ENCODE measurements around the gene SLC2A2. TPM values are rescaled to one million over a fixed set of nuclear protein-coding genes. Genes with fewer than 3 reads are reported as not detected.

The SLC2A2 gene
- 10 to 100 TPM; 11.0 to 20.9 (median 18.9) TPM for polyA plus RNA-seq (ENCODE audit: insufficient read length in 3 of 3)
- long read RNA-seq, donor 1, partial matches to known transcripts: 0 of 4 reads
- long read RNA-seq, donor 1, other reads (novel, unspliced or antisense): 0 of 4 reads
- long read RNA-seq, donor 2, partial matches to known transcripts: 0 of 1 reads
- long read RNA-seq, donor 2, other reads (novel, unspliced or antisense): 0 of 1 reads
- long read RNA-seq, donor 3, partial matches to known transcripts: 5 of 6 reads
- long read RNA-seq, donor 3, other reads (novel, unspliced or antisense): 0 of 6 reads
- long read RNA-seq, donor 4, partial matches to known transcripts: 0 of 1 reads
- long read RNA-seq, donor 4, other reads (novel, unspliced or antisense): 0 of 1 reads
- long read RNA-seq, donor 5, partial matches to known transcripts: 0 of 1 reads
- long read RNA-seq, donor 5, other reads (novel, unspliced or antisense): 0 of 1 reads
- long read RNA-seq, donor 6, partial matches to known transcripts: 8 of 11 reads
- long read RNA-seq, donor 6, other reads (novel, unspliced or antisense): 0 of 11 reads
- long read RNA-seq, donor 7, partial matches to known transcripts: 0 of 4 reads
- long read RNA-seq, donor 7, other reads (novel, unspliced or antisense): 0 of 4 reads
- long read RNA-seq, donor 8: 0 reads
- long read RNA-seq, donor 9, transcript SLC2A2-201 (11 exons, 3,210 nt): major isoform, 5 of 10 reads
- long read RNA-seq, donor 9, partial matches to known transcripts: 5 of 10 reads
- long read RNA-seq, donor 9, other reads (novel, unspliced or antisense): 0 of 10 reads
- long read RNA-seq, donor 10, partial matches to known transcripts: 0 of 2 reads
- long read RNA-seq, donor 10, other reads (novel, unspliced or antisense): 0 of 2 reads
- long read RNA-seq, donor 11, partial matches to known transcripts: 0 of 1 reads
- long read RNA-seq, donor 11, other reads (novel, unspliced or antisense): 0 of 1 reads
- long read RNA-seq, donor 12, partial matches to known transcripts: 0 of 2 reads
- long read RNA-seq, donor 12, other reads (novel, unspliced or antisense): 0 of 2 reads
- long read RNA-seq, donor 13: 0 reads
- long read RNA-seq, donor 14: 0 reads
- long read RNA-seq, donor 15, transcript SLC2A2-201 (11 exons, 3,210 nt): major isoform, 8 of 27 reads
- long read RNA-seq, donor 15, partial matches to known transcripts: 18 of 27 reads
- long read RNA-seq, donor 15, other reads (novel, unspliced or antisense): 0 of 27 reads
- long read RNA-seq, donor 16, partial matches to known transcripts: 0 of 1 reads
- long read RNA-seq, donor 16, other reads (novel, unspliced or antisense): 0 of 1 reads

DNA sequence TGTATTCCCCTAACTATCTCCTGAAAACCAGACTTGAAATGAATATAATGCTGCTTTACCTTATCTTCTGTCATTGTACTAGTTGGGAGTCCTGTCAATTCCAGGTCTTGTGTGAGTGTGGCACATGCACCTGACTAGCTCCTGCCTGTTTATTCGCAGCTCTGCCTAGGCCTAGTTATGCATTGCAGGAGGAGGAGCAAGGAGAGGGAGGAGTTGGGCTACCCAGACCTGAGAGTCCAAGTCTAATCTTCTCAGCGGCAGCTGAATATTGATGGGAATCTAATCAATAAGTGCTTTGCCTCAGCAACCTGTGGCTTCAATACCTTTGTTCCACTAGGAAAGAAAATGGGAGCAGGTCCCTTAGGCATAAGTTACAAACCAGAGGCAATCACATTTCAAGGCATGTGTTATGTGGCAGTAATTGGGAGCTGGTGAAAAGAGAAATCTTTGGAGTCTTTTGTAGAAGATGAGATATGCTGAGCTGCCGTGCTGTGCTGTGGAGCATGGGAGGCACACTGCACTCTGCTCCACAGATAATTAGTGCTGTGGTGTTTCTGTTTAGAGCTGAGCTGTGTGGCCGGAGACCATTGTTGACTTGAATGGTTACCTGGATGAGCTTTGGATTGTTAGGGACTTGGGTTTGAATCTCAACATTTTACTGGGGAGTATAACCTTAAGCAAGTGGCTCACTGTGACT lies at the start of gene SLC2A2:
Gene SLC2A2 (minus strand): TSS at position 124 of the 697 bp plus-strand sequence. CDS start 50 bp downstream, at position 74.
- DNase-seq: no peak

DNA sequence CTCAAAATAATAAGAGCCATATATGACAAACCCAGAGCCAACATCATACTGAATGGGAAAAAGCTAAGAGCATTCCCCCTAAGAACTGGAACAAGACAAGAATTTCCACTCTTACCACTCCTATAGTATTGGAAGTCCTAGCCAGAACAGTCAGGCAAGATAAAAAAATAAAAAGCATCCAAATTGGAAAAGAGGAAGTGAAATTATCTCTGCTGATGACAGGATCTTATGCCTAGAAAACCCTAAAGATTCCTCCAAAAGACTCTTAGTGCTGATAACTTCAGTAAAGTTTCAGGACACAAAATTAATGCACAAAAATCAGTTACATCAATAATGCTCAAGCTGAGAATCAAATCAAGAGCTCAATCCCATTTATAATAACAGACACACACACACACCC lies 45.9 kb upstream of the SLC2A2 start:
- DNase-seq: no peak

DNA sequence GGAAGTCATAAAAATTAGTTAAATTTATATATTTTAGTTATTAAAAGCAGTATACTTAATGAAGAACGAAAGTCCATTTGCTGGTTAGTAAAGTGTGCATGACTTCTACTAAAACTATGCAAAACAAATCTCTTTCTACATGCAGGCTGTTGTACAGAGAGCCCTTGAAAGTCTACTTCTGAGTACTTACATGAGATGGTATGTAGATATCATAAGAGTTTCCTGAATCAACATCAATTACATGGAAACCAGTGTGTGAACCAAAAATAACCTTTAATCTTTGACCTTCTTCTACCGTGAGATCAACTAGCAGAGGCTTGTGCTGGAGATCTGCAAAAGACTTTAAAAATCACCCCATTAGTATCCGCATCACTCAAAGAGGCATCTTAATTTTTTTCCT lies 42.1 kb upstream of the SLC2A2 start:
- no peak for DNase-seq

DNA sequence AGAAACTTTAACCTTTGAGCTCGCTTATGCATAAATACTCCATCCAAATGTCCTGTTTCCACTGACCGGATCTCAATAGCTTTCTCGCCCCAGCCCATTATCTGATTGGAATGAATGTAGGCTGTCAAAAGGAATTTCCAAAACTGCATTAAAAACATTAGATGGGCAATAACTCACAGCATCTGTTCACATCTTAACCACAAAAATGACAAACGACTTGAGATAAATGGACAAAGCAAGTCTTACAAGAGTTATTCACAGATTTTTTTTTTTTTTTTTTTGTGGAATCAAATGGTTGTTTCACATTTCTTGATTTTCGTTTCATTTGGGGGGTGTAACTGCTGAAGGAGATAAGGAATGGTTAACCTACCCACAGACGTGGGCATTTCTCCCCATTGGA lies 39.7 kb upstream of the SLC2A2 start:
- DNase-seq: no peak

DNA sequence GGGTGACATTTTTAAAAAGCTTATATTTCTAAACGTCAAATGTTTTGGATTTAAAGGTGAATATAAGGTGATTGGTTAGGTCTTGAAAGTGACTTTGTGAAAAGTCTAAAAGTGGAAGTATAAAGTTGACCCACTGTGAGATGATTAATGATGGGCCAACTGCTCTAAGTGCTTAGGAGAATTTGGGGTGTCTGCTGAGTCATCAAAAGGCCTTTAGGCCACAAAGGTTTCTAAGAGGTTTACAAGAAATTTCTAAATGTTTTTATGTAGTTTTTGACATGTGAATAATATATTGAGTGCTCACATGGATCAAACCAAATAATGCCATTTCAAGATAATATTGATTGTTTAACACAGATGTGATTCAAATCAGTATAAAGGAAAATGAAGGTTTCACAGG lies 39.2 kb upstream of the SLC2A2 start:
- no peak for DNase-seq

DNA sequence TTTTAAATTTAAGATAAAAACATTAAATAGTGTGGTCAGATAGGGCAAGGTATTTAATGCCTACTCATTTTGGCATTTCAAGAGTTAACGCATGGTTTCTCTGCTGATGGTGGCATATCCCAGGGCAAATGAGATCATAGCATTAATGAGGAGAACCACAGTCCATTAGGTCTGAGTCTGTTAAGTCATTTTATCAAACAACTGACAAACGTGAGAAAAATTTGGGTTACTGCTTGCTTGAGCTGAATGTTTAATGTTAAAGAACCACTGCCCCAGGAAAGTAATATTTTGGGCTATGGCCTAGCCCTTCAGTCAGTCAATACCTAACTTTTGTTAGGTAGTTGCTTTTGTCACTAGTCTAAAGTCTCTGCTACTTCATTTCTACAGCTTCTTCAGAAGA lies 37.9 kb upstream of the SLC2A2 start:
- DNase-seq: no peak

DNA sequence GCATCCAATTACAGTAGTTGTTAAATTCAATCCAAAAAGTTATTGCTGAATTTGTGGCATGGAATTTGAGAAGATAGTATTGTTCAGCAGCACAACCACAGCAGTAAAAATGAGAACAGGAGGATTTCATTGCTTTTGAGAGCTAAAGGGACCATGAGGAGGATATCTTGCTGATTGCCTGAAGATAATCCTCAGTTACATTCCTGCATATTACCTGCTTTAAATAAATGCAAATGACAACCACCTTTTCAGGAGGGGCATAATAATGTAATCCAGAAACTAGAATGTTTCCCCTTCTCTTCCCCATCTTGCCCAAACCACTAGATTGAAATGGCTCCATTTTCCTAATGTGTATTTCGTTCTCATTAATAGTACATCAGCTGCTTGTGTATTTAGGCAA lies 35.2 kb upstream of the SLC2A2 start:
- no peak for DNase-seq

DNA sequence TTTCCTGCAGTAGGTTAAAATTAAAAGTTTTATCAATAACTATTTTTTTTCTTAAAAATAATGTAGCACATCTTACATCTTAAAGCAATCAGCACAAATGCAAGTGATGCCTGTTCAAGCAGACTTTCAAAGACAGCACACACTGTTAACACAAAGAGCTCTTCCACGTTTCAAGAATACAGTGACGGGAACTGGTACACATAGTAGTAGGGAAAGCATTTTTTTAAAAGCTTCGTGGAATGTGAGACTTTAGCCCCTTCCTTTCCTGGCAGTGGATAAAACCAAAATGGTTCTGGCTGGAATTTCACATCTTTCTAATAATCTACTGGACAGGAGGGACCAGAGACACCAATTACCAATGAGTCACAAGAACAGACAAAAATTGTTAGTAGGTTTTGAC lies 33.5 kb upstream of the SLC2A2 start:
- no peak for DNase-seq

DNA sequence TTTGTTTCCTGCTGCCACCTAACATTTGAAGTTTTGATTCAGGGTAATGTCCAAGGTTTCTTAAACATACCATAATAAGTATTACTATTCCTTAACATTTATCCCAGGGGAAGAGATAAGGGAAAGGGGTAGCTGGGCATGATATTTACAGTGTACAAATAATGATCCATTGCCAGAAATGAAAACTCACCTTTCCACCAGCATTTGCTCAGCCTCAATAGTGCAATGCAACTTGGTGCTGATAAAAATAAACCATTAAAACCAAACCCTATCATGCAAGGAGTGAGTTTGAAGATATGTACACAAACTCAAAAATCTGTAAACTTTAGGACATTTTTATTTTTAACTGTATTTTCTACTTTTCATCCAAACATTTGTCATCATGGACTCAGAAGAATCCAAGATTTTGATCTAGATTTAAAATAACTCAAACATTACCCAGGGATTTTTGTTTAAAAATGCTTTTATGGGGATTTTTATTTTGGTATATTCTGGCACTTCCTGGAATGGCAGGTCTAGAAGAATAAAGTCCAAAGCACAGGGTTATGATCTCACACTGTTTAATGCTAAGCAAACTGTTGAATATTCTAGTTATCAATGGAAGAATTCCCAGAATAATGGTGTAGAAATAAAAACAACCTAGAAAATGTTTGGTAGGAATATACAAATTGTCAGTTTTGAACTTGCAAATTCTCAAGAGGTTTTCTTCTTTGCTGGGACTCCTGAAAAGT lies 32.5 kb upstream of the SLC2A2 start:
- no peak for DNase-seq

DNA sequence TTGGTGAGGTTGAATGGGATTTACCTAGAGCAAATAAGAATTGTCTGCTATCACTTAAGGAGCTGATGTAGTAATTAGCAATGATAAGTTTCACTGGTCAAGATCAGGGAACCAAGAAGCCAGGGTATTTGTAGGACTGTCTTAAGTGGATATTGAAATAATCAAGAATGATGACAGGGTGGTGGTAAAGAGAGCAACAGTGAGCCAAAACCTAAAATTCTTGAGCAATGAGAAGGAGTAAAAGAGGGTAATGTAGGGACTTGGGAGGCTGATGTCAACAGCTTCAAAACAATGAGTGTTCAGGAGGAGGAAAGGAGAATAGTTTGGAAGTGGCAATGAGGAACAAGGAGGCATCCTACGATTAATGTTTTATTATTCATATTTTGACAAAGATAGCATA lies 31.5 kb upstream of the SLC2A2 start:
- no peak for DNase-seq

DNA sequence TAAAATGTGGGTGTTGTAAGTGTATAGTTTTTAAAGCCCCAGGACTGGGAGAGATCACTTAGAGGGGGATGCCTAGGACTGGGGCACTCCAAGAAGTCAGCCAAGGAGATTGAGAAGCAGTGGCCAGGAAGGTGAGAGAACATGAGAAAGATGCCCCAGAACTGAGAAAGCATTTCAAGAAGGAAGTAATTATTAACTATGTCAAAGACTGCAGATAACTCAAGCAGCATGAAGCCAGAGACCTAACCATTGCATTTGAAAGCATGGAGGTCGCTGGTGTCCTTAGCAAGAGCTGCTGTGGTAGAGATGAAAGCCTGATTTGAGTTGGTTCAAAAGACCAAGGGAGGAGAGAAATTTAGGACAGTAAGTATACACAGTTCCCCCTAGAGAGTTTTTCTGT lies 30.6 kb upstream of the SLC2A2 start:
- no peak for DNase-seq

DNA sequence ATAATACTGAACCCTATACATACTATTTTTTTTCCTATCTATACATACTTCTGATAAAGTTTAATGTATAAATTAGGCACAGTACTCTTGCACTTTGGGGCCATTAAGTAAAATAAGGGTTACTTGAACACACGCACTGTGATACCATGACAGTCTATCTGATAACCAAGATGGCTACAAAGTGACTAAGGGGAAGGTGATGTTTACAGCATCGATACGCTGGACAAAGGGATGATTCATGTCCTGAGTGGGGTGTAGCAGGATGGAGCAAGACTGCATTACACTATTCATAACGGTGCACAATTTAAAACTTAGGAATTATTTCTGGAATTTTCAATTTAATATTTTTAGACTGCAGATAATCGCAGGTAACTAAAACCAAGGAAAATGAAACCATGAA lies 30.0 kb upstream of the SLC2A2 start:
- DNase-seq: no peak

DNA sequence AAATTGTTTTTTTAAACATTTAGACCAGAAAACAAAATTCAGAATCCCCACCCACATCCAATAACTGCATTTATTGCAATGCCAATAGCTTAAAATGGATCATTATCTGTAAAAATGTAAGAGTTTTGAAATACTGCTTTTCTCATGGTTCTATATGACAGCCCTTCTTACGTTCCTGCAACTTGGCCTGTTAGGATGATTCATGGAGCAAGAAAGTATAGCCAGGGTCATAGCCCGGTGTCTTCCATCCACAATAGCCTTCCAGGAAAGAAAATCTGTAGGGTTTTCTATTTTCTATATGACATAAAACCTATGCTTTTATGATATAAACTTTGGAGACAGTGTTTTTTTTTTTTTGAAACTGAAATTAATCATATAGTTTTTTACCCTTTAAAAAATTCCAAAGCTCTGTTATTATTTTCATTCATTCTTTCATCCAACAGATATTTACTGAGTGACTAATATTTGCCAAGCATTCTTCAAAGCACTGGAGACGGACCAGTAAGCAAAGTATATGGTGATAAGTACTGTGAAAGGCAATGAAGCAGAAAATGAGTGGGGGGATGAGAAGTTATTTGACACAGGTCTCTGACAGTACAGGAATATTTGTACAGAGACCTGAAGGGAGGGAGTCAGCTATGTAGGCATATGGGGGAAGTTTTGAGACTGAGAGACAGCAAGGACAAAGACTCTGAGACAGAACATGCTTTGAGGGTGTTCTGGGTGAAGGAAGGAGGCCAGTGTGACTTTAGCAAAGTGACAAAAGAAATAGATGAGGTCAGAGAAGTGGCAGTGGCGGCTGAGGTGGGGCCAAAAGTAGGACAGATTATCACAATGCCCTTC lies 29.0 kb upstream of the SLC2A2 start:
- no peak for DNase-seq

DNA sequence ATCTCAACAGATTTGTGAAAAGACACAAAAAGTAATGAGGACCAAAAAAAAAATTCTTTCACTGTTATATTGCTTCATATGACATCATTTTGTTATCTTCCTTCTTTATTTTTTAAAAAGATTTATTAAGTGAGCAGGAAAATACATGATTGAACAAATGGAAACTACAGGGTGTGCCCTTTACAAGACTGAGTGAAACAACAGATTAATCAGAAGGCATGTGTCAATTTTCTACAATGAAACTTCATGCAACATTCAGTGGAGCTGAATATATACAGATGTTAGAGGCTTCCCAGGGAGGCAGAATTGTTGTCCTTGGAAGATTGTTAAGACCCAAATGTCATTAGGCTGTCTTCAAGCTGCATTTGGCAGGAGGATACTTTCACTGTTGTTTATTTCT lies 28.4 kb upstream of the SLC2A2 start:
- no peak for DNase-seq

DNA sequence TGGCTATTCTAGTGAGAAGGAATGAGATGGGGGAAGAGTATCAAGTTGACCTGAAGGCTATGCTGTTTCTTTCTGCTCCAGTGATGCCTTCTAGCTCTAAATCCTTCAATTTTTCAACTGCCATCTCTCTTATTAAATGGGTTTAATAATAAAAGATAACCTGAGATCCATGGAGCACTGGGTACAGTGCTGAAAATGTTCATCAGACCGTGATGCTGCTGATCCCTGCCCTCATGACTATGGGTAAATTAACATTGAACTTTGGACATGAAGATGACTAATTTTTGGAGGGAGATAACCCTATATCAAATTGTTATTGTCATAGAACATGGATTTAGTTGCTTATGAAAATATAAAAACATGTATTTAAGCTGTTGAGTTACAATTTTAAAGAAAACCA lies 27.7 kb upstream of the SLC2A2 start:
- no peak for DNase-seq

DNA sequence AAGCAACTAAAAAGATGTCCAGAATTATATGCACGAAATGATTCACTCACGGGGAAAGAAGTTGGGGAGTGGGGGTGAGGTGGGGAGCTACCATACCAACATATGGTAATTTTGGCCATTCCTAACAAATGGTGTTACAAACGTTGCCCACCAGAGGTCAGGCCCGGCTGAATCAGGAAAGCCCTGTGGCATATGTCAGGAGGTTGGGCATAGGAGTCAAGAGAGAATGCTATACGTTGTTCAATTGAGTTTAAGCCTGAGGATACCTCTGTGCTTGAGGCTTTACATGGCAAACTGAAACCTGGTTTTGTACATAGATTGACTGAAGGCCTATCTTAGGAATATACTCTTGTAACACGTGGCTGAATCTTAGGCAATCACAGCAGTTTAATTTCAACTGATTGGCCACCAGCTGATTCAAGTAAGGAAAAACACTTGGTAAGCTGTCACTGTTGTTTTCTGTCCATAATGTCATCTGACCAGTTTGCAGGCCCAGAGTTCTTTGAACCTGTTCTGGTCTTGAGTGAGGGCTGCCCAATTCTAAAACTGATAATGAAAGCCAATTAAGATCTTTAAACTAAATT lies 23.4 kb upstream of the SLC2A2 start:
- peak; percentile 42 for DNase-seq

DNA sequence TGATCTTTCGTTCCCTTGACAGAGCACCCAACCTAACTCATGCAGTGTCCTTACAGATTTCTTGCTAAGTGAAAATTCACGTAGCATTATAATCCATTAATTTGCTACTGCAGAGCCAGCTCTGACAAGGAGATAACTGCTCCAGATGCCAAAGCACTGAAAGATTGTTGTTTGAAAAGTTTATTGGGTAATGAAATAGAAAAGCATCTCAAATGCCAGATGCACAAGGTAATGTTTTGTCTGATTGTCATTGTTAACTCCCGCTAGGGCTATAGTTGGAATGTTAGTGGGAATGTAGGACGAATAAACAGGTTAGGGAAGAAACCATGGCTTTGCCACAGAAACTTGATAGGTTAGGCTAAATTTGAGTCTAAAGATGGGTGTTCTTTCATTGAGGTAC lies 20.2 kb upstream of the SLC2A2 start:
- DNase-seq: no peak

DNA sequence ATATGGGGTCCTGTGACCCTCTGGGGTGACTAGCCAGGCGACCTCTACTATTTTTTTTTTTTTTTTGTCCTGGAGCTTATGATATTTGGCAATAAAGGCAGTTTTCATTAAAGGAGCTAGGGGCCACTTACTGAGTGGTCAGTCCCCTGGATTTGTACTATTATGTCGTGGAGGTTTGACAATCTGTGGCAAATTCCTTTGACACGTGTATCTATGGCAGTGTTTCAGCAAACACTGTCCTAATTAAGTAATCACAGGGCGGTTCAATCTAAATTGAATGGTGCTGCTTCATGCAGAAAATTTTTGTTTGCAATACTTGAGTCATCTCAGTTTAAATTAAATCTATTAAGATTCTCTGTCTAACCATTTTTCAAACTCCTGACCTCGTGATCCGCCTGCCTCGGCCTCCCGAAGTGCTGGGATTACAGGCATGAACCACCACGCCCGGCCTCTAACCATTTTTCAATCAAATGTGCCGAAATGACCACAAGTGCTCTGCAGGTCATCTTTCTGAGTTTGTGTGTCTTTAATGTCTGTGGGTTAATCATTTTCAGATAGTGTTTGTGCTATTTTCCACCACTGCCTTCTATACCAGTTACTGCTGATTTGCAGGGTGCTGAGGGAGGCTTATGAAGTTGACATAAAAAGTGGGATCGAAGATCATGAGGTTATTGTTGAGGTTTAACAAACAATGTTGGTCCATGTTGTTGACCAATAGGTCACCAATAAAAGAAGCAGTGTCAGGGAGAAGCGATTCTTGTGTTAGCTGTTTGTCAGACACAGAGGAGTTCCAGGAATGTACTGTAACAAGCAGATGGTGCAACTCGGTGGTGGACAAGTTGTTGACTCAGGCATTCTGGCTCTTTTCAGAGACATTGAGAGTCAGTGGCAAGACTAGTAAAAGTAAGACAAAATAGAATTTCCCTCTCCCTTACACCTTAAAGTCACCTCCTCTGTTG lies 18.6 kb upstream of the SLC2A2 start:
- DNase-seq: no peak
